ENCODE measurements around the gene SH3RF1.

Gene SH3RF1

DNA sequence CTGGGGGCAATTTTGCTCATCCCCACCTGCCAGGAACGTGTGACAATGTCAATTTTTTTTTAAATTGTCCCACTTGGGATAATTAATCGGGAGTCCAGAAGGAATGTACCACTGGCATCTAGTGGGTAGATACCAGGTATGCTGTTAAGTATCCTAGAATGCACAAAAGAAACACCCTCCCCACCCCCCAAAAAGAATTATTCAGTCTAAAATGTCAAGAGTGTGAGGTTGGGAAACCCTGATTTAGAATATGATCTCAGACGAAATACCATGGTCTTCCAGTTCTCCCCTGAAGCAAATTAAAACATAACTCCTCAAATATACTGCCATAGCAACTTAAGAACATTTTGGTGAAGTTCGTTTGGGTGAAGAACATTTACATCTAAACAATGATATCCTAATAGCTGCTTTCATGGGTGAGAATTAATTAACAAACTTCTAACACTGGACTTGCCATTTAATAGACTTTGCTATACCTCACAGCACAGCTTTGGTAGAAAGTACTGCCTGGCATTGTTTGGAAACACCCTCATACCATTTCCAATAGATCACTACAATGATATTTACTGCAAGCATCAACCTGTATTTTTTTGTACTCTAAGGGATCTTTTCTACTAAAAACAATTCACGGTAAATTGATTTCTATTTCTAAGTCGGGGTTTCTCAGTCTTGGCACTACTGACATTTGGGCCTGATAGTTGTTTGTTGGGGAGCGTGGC, 36.5 kb downstream of the SH3RF1 start:
- Histone ChIP-seq H3K79me2 (no peaks in the 10 kb centered on the region), H3K36me3 (ENCODE audit: control insufficient read depth, insufficient read depth, low read length) (no peaks in the 10 kb centered on the region), H3K4me2 (ENCODE audit: low read length) (no peak overlapping the region), H3K4me1 (no peaks in the 10 kb centered on the region), H3K4me3 (ENCODE audit: low read depth, low read length) (no peak overlapping the region), H3K27ac (no peak overlapping the region), H3K9me3 (ENCODE audit: control insufficient read depth, low read length) (no peaks in the 10 kb centered on the region), H2AFZ (no peak overlapping the region), H3K9ac (no peak overlapping the region), H3K27me3 (ENCODE audit: control insufficient read depth, insufficient read depth, low read length) (no peaks in the 10 kb centered on the region)
- TF ChIP-seq, protein P1, sequence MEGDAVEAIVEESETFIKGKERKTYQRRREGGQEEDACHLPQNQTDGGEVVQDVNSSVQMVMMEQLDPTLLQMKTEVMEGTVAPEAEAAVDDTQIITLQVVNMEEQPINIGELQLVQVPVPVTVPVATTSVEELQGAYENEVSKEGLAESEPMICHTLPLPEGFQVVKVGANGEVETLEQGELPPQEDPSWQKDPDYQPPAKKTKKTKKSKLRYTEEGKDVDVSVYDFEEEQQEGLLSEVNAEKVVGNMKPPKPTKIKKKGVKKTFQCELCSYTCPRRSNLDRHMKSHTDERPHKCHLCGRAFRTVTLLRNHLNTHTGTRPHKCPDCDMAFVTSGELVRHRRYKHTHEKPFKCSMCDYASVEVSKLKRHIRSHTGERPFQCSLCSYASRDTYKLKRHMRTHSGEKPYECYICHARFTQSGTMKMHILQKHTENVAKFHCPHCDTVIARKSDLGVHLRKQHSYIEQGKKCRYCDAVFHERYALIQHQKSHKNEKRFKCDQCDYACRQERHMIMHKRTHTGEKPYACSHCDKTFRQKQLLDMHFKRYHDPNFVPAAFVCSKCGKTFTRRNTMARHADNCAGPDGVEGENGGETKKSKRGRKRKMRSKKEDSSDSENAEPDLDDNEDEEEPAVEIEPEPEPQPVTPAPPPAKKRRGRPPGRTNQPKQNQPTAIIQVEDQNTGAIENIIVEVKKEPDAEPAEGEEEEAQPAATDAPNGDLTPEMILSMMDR (IDR thresholded peaks at IDR 0.05): no peak

DNA sequence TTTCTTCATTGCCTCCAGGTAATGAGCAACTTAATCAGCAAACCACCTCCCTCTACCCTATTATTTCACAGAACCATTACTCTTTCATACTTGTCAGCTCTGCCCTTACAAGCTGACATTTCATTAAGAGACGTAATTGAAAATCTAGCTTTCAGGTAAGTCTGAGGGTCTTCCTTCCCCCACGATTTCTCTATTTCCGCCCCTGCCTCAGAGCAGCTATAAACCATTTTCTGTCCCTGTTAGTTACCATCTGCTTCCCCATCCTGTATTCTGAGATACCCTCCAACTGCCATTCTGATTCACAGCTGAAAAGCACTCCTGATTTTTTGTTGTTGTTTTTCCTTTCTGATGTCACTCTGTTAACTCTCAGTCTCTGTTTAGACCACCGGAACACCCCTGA, 37.1 kb downstream of the SH3RF1 start:
- Histone ChIP-seq H3K9me3 (ENCODE audit: control insufficient read depth, low read length) (no peaks in the 10 kb centered on the region), H3K4me2 (ENCODE audit: low read length) (no peak overlapping the region), H3K36me3 (ENCODE audit: control insufficient read depth, insufficient read depth, low read length) (no peaks in the 10 kb centered on the region), H3K27me3 (ENCODE audit: control insufficient read depth, insufficient read depth, low read length) (no peaks in the 10 kb centered on the region), H3K27ac (no peak overlapping the region), H2AFZ (no peak overlapping the region), H3K79me2 (no peaks in the 10 kb centered on the region), H3K4me1 (no peaks in the 10 kb centered on the region), H3K4me3 (ENCODE audit: low read depth, low read length) (no peak overlapping the region), H3K9ac (no peak overlapping the region)
- TF ChIP-seq, protein P1 (IDR thresholded peaks at IDR 0.05): no peak

GRCh38 chr4:169231647-169232262, 39.0 kb downstream of the SH3RF1 start:
- Histone ChIP-seq H3K9me3 (ENCODE audit: control insufficient read depth, low read length) (no peaks in the 10 kb centered on the region), H3K27ac (no peak overlapping the region)
- TF ChIP-seq, protein P1 (IDR thresholded peaks at IDR 0.05): no peak

DNA sequence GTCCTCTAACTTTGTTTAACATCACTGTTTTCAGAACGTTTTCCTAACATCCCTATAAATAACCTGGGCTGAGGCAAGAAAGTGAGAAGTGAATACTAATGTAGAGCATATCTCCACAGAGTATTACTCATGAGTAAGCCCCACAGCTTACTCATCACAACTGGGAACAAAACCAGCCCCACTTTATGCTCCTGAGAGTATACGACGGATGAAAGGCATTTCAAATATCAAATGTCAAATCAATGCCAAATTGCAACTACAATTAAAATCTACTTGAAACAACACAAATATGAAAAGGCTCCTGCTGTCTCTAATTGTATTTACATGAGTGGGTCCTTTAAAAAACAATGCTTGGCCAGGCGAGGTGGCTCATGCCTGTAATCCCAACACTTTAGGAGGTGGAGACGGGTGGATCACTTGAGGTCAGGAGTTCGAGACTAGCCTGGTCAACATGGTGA, 41.2 kb downstream of the SH3RF1 start:
- no peak overlapping the region for H2AFZ ChIP-seq
- no peak overlapping the region for H3K4me2 ChIP-seq (ENCODE audit: low read length)
- H3K4me1 ChIP-seq: no peaks in the 10 kb centered on the region
- no peaks in the 10 kb centered on the region for H3K9me3 ChIP-seq (ENCODE audit: control insufficient read depth, low read length)
- H3K36me3 ChIP-seq (ENCODE audit: control insufficient read depth, insufficient read depth, low read length): no peaks in the 10 kb centered on the region
- TF ChIP-seq, protein P1 (IDR thresholded peaks at IDR 0.05): no peak
- no peak overlapping the region for H3K9ac ChIP-seq
- no peak overlapping the region for H3K4me3 ChIP-seq (ENCODE audit: low read depth, low read length)
- no peak overlapping the region for H3K27ac ChIP-seq
- no peaks in the 10 kb centered on the region for H3K79me2 ChIP-seq
- no peaks in the 10 kb centered on the region for H3K27me3 ChIP-seq (ENCODE audit: control insufficient read depth, insufficient read depth, low read length)

More at GRCh38 chr4:169231647-169232262, 39.0 kb downstream of the SH3RF1 start:
- no peak overlapping the region for H3K9ac ChIP-seq
- H2AFZ ChIP-seq: no peak overlapping the region
- no peaks in the 10 kb centered on the region for H3K4me1 ChIP-seq
- no peak overlapping the region for H3K4me2 ChIP-seq (ENCODE audit: low read length)
- no peaks in the 10 kb centered on the region for H3K36me3 ChIP-seq (ENCODE audit: control insufficient read depth, insufficient read depth, low read length)
- H3K27me3 ChIP-seq (ENCODE audit: control insufficient read depth, insufficient read depth, low read length): no peaks in the 10 kb centered on the region
- H3K79me2 ChIP-seq: no peaks in the 10 kb centered on the region
- H3K4me3 ChIP-seq (ENCODE audit: low read depth, low read length): no peak overlapping the region
